RWPE2 (cell line): ENCODE results near the gene LRFN5.

Source experiments
- ATAC-seq: fragments of 200-7000 bp; cut with Tn5 transposase; 3 replicates; pipeline ENCODE4 v1.9.1; 2021; ENCODE audit warnings: low read depth
- DNase-seq: peaks from one replicate; pipeline ENCODE4 v3.0.0-alpha.2; 2020; ENCODE audit warnings: low spot score
- H3K27ac ChIP-seq: fragments of 450-650 bp; 2 replicates; pipeline ENCODE4 v1.5.1; 2017; ENCODE audit warnings: mild to moderate bottlenecking; ENCODE audit not compliant: poor library complexity, severe bottlenecking
- H3K27me3 ChIP-seq: fragments of 250-450 bp; sonication (Bioruptor Pico); 2 replicates; pipeline ENCODE4 v1.5.1; 2021; ENCODE audit warnings: mild to moderate bottlenecking, moderate library complexity; ENCODE audit not compliant: insufficient read depth, poor library complexity, severe bottlenecking
- H3K36me3 ChIP-seq: fragments of 250-450 bp; sonication (Bioruptor Pico); 2 replicates; pipeline ENCODE4 v1.5.1; 2020; ENCODE audit warnings: low read depth, mild to moderate bottlenecking, moderate library complexity
- H3K4me1 ChIP-seq: fragments of 250-450 bp; sonication (Bioruptor Pico); 2 replicates; pipeline ENCODE4 v1.5.1; 2021; ENCODE audit warnings: mild to moderate bottlenecking, moderate library complexity; ENCODE audit not compliant: insufficient read depth, poor library complexity, severe bottlenecking
- H3K4me3 ChIP-seq: fragments of 250-450 bp; sonication (Bioruptor Pico); 2 replicates; pipeline ENCODE4 v1.5.1; 2021; ENCODE audit warnings: mild to moderate bottlenecking, moderate library complexity; ENCODE audit not compliant: severe bottlenecking
- H3K9me3 ChIP-seq: fragments of 250-450 bp; sonication (Bioruptor Pico); 2 replicates; pipeline ENCODE4 v1.5.1; 2021; ENCODE audit warnings: mild to moderate bottlenecking, moderate library complexity; ENCODE audit not compliant: severe bottlenecking
- TF ChIP-seq, protein P1 (sequence below): fragments of 450-650 bp; IDR thresholded peaks from one replicate; pipeline ENCODE4 v1.5.1; 2017; ENCODE audit warnings: mild to moderate bottlenecking, moderate library complexity; ENCODE audit not compliant: poor library complexity, severe bottlenecking

LRFN5 gene

DNA sequence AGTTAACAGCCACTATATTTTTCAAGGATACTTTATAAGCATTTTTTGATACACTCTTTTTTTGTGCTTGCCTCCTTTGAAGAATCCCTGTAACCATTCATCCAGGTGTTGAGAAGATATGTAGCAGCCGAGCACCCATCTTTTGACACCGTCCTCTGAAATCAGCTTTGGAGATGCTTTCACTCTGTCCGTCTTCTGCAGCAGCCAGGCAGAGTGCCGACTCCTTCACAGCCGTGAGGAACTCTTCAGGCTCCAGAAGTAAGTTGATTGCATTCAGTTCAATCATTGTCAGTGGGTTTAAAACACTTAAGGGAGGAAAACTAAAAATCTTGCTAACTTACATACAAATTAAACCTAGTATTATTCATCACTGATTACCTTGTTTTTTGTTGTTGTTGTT lies 160.1 kb downstream of the LRFN5 start:
- no peak overlapping the region for H3K4me3 ChIP-seq
- TF ChIP-seq, protein P1, sequence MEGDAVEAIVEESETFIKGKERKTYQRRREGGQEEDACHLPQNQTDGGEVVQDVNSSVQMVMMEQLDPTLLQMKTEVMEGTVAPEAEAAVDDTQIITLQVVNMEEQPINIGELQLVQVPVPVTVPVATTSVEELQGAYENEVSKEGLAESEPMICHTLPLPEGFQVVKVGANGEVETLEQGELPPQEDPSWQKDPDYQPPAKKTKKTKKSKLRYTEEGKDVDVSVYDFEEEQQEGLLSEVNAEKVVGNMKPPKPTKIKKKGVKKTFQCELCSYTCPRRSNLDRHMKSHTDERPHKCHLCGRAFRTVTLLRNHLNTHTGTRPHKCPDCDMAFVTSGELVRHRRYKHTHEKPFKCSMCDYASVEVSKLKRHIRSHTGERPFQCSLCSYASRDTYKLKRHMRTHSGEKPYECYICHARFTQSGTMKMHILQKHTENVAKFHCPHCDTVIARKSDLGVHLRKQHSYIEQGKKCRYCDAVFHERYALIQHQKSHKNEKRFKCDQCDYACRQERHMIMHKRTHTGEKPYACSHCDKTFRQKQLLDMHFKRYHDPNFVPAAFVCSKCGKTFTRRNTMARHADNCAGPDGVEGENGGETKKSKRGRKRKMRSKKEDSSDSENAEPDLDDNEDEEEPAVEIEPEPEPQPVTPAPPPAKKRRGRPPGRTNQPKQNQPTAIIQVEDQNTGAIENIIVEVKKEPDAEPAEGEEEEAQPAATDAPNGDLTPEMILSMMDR = no peak

DNA sequence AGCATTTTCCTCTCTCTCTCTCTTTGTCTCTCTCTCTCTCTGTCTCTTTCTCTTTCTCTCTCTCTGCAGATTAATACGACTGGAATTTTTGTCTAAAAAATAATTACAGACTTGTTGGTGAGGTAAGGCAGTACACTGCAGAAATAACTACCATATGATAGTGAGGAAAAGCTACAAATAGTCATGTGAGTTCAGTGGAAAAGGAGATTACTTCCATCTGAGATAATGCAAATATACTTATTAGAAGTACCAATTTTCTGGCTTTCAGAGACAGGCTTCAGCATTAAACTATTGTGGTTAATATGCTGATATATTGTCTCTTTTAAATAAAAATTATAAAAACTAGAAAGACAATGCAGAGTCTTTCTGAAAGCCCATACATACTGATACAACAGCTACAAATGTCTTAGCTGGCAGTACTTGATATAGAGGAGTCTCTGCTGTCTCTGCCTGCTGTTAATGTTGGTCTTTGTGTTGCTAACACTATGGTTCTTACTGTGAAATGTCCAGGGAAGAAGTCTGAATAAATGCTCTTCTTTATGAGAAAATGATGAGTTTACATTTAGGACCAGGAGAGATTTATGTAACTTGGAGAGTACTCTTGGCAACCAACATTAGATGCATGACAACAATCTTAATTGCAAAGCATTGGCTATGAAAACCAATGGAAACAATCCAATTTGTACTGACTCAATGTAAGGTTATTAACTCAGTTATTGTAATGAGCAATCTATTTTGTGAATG lies 167.0 kb downstream of the LRFN5 start:
- TF ChIP-seq, protein P1 = no peak
- no peaks in the 10 kb centered on the region for H3K36me3 ChIP-seq
- DNase-seq (no peak), ATAC-seq (no peak)
- peaks cover 7% of the 10 kb centered on the region for H3K27me3 ChIP-seq
- H3K4me3 ChIP-seq = no peak overlapping the region
- H3K4me1 ChIP-seq = no peaks in the 10 kb centered on the region
- H3K9me3 ChIP-seq = no peaks in the 10 kb centered on the region
- H3K27ac ChIP-seq = no peak overlapping the region

More for the DNA sequence above, 160.1 kb downstream of the LRFN5 start:
- Histone ChIP-seq H3K27me3 (no peaks in the 10 kb centered on the region), H3K4me1 (no peaks in the 10 kb centered on the region), H3K27ac (no peak overlapping the region), H3K9me3 (no peaks in the 10 kb centered on the region), H3K36me3 (no peaks in the 10 kb centered on the region)
- ATAC-seq (no peak), DNase-seq (no peak)

DNA sequence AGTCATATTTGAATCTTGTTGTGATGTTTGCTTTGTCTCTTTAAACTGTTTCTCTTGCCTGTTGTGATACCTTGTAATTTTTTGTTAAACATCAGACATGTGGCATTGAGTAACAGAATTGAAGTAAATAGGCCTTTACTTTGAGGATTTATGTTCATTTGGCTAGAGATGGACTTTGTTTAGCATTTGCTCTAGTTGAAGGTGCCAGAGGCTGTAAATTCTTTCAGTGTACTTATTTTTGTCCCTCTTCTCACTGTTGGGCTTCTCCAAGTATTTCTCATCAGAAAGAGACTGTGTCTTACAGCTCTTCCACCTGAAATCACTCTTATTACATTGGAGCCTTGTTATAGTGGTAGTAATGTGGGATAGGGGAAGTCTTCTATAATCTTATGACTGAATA lies 175.8 kb downstream of the LRFN5 start:
- Histone ChIP-seq H3K27ac (no peak overlapping the region), H3K27me3 (peaks cover 10% of the 10 kb centered on the region), H3K4me1 (no peaks in the 10 kb centered on the region), H3K9me3 (no peaks in the 10 kb centered on the region), H3K36me3 (no peaks in the 10 kb centered on the region), H3K4me3 (no peak overlapping the region)
- DNase-seq (no peak), ATAC-seq (no peak)
- TF ChIP-seq, protein P1 = no peak

DNA sequence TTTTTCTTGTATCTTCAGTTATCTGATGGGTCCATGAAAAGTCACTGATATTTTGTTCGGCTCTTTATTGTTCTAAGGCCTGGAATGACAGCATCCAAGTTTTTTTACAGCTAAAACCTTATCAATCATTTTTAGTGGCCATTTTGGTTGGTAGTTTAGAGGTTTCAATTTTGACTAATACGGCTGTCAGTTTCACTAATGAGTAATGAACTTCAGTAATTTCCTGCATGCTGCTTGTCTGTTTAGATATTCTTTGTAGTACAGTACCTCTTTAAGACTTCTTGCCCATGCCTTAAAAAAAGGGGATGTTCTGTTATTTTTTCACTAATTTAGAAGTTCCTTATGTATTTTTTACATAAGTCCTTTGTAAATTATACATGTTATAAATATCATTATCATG lies 176.7 kb downstream of the LRFN5 start:
- no peak for DNase-seq
- H3K27ac ChIP-seq = no peak overlapping the region
- ATAC-seq = no peak

More for the DNA sequence above, 176.7 kb downstream of the LRFN5 start:
- Histone ChIP-seq H3K36me3 (no peaks in the 10 kb centered on the region), H3K4me1 (no peaks in the 10 kb centered on the region), H3K9me3 (no peaks in the 10 kb centered on the region), H3K4me3 (no peak overlapping the region), H3K27me3 (peaks cover 7% of the 10 kb centered on the region)
- TF ChIP-seq, protein P1 = no peak
